WTC11 (cell line): ENCODE data around the gene RAI1. TPM values are rescaled to one million over a fixed set of nuclear protein-coding genes. Genes with fewer than 3 reads are reported as not detected.

Experiments
- ATAC-seq: fragments of 200-7000 bp; cut with Tn5 transposase; 2 replicates; pipeline ENCODE4 v1.10.0; 2021; ENCODE audit warnings: mild to moderate bottlenecking, moderate library complexity
- CTCF ChIA-PET: fragments of 300-600 bp; sonication (Branson Sonifier 250); formaldehyde crosslinking; loops from one replicate; lab custom pipeline; 2021; ENCODE audit warnings: antibody characterized with exemption; lab: Charles Lee
- POLR2A ChIA-PET: fragments of 350-600 bp; sonication (Branson Sonifier 250); formaldehyde crosslinking; loops from one replicate; lab custom pipeline; 2021; ENCODE audit warnings: antibody characterized with exemption; lab: Charles Lee
- DNase-seq: peaks from one replicate; pipeline ENCODE4 v3.0.0; 2021; ENCODE audit warnings: low spot score
- H3K27ac Mint-ChIP-seq: 2 replicates; pipeline ENCODE4 v1.8.0; 2021; ENCODE audit warnings: mixed read lengths
- H3K27me3 Mint-ChIP-seq: 2 replicates; pipeline ENCODE4 v1.8.0; 2021; ENCODE audit warnings: low read depth, mild to moderate bottlenecking, moderate library complexity, mixed read lengths
- H3K36me3 Mint-ChIP-seq: 2 replicates; pipeline ENCODE4 v1.8.0; 2021; ENCODE audit warnings: mixed read lengths
- H3K4me1 Mint-ChIP-seq: 2 replicates; pipeline ENCODE4 v1.8.0; 2022; ENCODE audit warnings: mixed read lengths
- H3K4me3 Mint-ChIP-seq: 2 replicates; pipeline ENCODE4 v1.8.0; 2021; ENCODE audit warnings: mild to moderate bottlenecking, moderate library complexity, mixed read lengths
- H3K9me3 Mint-ChIP-seq: 2 replicates; pipeline ENCODE4 v1.8.0; 2021; ENCODE audit warnings: mixed read lengths
- ATF3 ChIP-seq: sonication (generic); formaldehyde crosslinking; conservative IDR thresholded peaks from 2 replicates; pipeline ENCODE4 v1.8.1; 2022; ENCODE audit warnings: mild to moderate bottlenecking, missing genetic modification reagents
- FOXP1 ChIP-seq: sonication (generic); formaldehyde crosslinking; IDR thresholded peaks from 2 replicates; pipeline ENCODE4 v1.8.0; 2022; ENCODE audit warnings: missing genetic modification reagents, mild to moderate bottlenecking, moderate library complexity, borderline replicate concordance
- FOXP4 ChIP-seq: sonication (generic); formaldehyde crosslinking; IDR thresholded peaks from 2 replicates; pipeline ENCODE4 v1.8.0; 2022; ENCODE audit warnings: mild to moderate bottlenecking, missing genetic modification reagents
- GABPB1 ChIP-seq: sonication (generic); formaldehyde crosslinking; IDR thresholded peaks from 2 replicates; pipeline ENCODE4 v1.8.1; 2023; ENCODE audit warnings: mild to moderate bottlenecking, missing genetic modification reagents
- GTF2I ChIP-seq: fragments of 250-450 bp; sonication (Bioruptor Pico); conservative IDR thresholded peaks from 2 replicates; pipeline ENCODE4 v1.4.0; 2021; ENCODE audit warnings: mild to moderate bottlenecking
- JAZF1 ChIP-seq: fragments of 250-450 bp; sonication (Bioruptor Pico); IDR thresholded peaks from 2 replicates; pipeline ENCODE4 v1.9.0; 2021; ENCODE audit warnings: moderate library complexity, mild to moderate bottlenecking, inconsistent platforms
- JUN ChIP-seq: sonication (generic); formaldehyde crosslinking; IDR thresholded peaks from 2 replicates; pipeline ENCODE4 v1.8.0; 2023; ENCODE audit warnings: mild to moderate bottlenecking, missing genetic modification reagents
- NR1H2 ChIP-seq: sonication (generic); formaldehyde crosslinking; IDR thresholded peaks from 2 replicates; pipeline ENCODE4 v1.9.0; 2021; ENCODE audit warnings: mild to moderate bottlenecking, moderate library complexity, missing genetic modification reagents
- ZNF138 ChIP-seq: sonication (generic); formaldehyde crosslinking; conservative IDR thresholded peaks from 2 replicates; pipeline ENCODE4 v1.8.1; 2022; ENCODE audit warnings: mild to moderate bottlenecking, moderate library complexity, missing genetic modification reagents
- ZNF263 ChIP-seq: sonication (generic); formaldehyde crosslinking; IDR thresholded peaks from 2 replicates; pipeline ENCODE4 v1.8.1; 2022; ENCODE audit warnings: low read depth, mild to moderate bottlenecking, moderate library complexity, missing genetic modification reagents
- ZNF512 ChIP-seq: sonication (generic); formaldehyde crosslinking; IDR thresholded peaks from 2 replicates; pipeline ENCODE4 v1.8.1; 2022; ENCODE audit warnings: missing genetic modification reagents, borderline replicate concordance
- total RNA-seq: library from RNA; stranded (reverse); gene quantifications from 3 replicates; pipeline ENCODE4 v1.2.3, GENCODE V29; 2021
- TF ChIP-seq, protein P1 (sequence below): fragments of 250-450 bp; sonication (Bioruptor Pico); IDR thresholded peaks from 2 replicates; pipeline ENCODE4 v1.9.0; 2021; ENCODE audit warnings: mild to moderate bottlenecking
- TF ChIP-seq, protein P2 (sequence below): fragments of 250-450 bp; sonication (Bioruptor Pico); conservative IDR thresholded peaks from 2 replicates; pipeline ENCODE4 v1.9.0; 2021; ENCODE audit warnings: mild to moderate bottlenecking
- TF ChIP-seq, protein P3 (sequence below): sonication (generic); formaldehyde crosslinking; IDR thresholded peaks from 2 replicates; pipeline ENCODE4 v1.8.1; 2022; ENCODE audit warnings: low read depth, mild to moderate bottlenecking, moderate library complexity, missing genetic modification reagents, borderline replicate concordance
- TF ChIP-seq, protein P4 (sequence below): sonication (generic); formaldehyde crosslinking; IDR thresholded peaks from 2 replicates; pipeline ENCODE4 v1.8.1; 2022; ENCODE audit warnings: mild to moderate bottlenecking, missing genetic modification reagents, moderate library complexity, borderline replicate concordance

RAI1 gene
- total RNA-seq, 1 experiment from 2014 or later: 12.7 TPM

DNA sequence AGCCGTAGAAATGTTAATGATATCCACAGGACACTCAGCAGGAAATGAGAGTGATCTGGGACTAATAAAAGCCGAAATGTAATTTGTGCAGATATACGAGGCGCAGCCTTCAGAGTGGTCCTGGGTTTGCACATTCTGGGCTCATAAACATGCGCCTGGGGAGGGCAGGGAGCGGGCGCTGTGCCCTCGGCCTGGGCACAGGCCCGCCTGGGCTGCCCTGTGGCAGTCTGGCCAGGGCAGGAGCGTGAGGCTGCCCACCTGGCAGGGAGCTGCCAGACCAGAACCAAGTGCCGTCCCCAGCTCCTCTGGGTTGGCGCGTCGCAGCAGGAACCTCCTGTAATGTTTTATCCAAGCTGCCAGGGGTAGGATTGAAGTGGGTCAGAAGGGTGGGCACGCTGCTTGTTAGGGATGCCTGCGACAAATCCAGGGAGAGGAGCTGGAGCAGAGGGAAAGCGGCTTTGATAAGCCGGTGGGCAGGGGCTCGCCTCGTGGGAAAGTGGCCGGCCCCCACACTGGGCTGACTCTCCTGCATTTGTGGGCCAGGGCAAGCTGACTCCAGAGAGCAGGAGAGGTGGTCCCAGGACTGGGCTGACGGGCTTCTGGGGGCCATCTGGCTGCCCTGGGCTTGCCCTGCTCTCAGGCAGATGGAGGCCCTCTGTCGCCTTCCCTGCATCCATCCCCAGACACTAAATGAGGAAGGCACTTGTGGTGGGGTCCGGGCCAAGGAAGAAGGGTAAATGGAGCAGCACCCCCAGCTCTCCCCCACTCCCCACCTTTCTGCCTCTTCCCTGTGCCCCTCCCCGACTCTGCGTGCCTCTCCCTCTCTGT, 109.6 kb downstream of the RAI1 start:
- ATAC-seq (no peak), DNase-seq (no peak)
- TF ChIP-seq, protein P1, sequence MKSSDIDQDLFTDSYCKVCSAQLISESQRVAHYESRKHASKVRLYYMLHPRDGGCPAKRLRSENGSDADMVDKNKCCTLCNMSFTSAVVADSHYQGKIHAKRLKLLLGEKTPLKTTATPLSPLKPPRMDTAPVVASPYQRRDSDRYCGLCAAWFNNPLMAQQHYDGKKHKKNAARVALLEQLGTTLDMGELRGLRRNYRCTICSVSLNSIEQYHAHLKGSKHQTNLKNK (CRISPR knock-in tag): no peak
- TF ChIP-seq JAZF1 (CRISPR knock-in tag): no peak
- TF ChIP-seq ZNF138 (CRISPR knock-in tag): no peak
- TF ChIP-seq NR1H2 (CRISPR knock-in tag): no peak
- TF ChIP-seq ZNF512: no peak
- no peak for TF ChIP-seq FOXP4 (CRISPR knock-in tag)
- TF ChIP-seq JUN (CRISPR knock-in tag): no peak
- no peak for TF ChIP-seq ATF3 (CRISPR knock-in tag)
- no peak for TF ChIP-seq ZNF263 (CRISPR knock-in tag)
- TF ChIP-seq, protein P2, sequence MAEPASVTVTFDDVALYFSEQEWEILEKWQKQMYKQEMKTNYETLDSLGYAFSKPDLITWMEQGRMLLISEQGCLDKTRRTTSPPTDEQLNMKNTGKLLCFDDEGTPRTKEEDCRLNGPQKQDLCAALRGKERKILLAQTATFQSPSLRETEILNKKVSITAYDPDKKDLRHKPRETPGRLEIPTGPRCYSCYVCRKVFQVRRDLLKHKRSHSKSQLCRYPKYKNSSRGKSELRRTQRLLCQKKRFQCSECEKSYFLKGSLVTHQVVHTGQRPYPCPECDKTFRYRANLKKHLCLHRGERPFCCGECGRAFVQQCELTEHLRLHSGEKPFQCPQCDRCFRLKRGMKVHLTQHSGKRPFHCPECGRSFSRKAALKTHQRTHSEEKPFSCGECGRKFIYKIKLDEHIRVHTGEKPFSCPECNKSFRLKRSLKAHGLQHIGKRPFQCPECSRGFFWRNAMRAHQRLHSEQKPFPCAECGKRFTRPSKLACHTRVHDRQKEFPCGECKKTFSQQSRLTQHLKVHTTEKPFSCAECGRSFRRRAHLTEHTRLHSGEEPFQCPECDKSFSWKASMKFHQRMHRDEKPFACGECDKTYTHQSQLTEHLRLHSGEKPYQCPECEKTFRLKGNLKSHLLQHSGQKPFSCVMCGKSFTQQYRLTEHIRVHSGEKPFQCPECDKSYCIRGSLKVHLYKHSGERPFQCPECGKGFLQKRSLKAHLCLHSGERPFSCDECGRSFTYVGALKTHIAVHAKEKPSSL (CRISPR knock-in tag): no peak
- TF ChIP-seq FOXP1 (CRISPR knock-in tag): no peak
- no peak for TF ChIP-seq GABPB1 (CRISPR knock-in tag)
- no peak for TF ChIP-seq GTF2I
- TF ChIP-seq, protein P3, sequence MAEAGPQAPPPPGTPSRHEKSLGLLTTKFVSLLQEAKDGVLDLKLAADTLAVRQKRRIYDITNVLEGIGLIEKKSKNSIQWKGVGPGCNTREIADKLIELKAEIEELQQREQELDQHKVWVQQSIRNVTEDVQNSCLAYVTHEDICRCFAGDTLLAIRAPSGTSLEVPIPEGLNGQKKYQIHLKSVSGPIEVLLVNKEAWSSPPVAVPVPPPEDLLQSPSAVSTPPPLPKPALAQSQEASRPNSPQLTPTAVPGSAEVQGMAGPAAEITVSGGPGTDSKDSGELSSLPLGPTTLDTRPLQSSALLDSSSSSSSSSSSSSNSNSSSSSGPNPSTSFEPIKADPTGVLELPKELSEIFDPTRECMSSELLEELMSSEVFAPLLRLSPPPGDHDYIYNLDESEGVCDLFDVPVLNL (CRISPR knock-in tag): no peak
- TF ChIP-seq, protein P4, sequence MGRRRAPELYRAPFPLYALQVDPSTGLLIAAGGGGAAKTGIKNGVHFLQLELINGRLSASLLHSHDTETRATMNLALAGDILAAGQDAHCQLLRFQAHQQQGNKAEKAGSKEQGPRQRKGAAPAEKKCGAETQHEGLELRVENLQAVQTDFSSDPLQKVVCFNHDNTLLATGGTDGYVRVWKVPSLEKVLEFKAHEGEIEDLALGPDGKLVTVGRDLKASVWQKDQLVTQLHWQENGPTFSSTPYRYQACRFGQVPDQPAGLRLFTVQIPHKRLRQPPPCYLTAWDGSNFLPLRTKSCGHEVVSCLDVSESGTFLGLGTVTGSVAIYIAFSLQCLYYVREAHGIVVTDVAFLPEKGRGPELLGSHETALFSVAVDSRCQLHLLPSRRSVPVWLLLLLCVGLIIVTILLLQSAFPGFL (CRISPR knock-in tag): no peak
- Mint-ChIP-seq H3K9me3 (no peaks in the 10 kb centered on the region), H3K4me1 (peaks cover 56% of the 10 kb centered on the region), H3K4me3 (no peak overlapping the region), H3K27ac (no peak overlapping the region), H3K36me3 (no peaks in the 10 kb centered on the region), H3K27me3 (peaks cover 41% of the 10 kb centered on the region)
- POLR2A ChIA-PET: no interaction called here
- CTCF ChIA-PET: interaction anchor here (1.1 to 1.4 kb wide), 3 partner anchors 10 to 21 kb away, joined by 3 to 4 read pairs (median 3); no protein-coding TSS in a partner anchor
